GM21367 (cell line): ENCODE data around the gene SLC8A1.

ENCODE experiments used
- ATAC-seq: cut with Tn5 transposase; IDR thresholded peaks from one replicate; pipeline ENCODE4 v1.9.1; 2021; ENCODE audit not compliant: unreplicated experiment

SLC8A1 gene

DNA sequence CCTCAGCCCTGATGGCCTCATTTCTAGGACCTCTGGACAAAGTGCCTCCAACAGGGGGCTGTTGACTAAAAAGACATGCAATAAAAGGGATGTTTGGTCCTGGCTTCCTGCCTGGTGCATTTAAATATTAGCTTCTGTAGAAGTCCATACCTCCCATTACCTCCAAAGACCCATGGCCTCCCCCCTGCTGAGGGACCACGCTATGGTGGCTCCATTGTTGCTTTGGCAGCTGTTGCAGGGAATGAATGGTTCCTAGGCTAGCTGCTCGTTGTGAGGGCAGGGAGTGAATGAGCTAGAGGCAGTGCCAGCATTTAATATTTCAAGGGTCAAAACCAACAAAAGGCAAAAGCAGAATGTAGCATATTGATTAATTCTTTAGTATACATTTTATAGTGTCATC, 285.9 kb downstream of the SLC8A1 start:
- ATAC-seq = no peak

GRCh38 chr2:40165509-40165844, 286.4 kb downstream of the SLC8A1 start:
- no peak for ATAC-seq

DNA sequence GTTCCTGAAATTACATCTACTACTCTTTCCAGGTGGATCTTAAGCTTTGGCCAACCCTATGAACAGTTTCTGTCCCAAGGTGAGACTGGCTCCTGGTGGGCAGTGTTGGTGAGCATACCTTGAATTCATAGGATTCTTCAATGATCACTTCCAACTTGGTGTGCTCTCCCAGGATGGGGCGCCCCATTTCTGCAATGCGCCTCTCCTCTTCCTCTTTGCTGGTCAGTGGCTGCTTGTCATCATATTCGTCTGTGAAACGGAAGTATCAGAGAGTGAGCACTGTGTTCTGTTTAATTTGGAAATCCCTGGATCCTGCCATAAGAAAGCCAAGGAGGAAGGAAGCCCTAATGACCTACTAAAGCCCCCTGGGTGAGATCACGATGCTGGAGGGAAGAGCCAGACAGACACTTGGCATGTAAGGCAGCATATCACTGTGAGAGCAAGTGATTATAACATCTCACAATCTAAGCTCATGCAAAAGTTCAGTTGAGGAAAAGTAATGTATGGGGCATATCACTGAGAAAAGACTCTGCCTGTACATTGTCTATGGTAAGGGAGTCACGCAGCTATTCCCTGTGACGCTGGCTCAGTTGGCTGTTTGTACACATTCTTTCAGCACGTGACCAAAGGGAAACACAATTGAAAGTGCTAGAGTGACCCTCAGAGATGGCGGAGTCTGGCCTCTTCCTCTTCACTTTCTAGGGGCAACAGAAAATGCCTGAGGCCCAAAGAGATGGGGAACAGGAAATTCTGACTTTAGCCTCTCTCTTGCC, 287.0 kb downstream of the SLC8A1 start:
- no peak for ATAC-seq

DNA sequence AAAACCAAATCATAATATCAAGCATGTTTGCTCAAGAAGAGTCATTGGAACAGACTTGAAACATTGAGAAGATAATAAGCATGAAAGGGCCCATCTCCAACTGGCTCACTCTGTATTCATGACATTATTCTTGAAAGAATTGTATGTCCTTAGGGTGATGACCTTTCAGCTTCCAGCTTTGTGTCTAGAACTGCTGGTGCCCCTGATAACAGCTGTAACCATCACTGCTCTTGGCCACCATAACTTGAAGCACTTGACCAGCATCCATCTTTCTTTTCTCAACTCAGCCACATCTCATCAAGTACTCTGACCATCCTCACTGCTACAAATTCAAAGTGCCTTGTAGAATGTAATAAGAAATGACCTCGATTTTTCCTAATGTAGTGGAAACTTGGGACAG, 289.9 kb downstream of the SLC8A1 start:
- no peak for ATAC-seq

DNA sequence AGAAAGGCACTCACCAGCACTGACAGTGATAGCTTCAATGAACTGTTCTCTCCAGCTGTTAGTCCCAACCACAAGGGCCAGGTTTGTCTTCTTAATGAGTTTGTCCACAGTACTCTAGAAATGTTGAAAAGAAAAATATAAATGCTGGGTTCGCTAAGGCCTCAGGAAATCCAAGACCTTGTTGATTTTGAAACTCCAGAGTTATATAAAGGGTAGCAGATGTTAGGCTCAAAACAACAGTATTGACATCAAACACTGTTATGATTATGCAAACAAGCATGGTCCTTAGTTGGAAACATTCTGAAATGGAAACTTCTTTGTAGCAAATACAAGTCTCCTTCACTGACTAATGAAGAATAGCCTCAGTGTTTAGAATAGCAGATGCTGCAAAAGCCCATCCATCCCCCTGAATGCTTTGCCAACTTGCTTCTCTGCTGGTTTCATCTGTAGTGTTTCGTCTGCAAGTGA, 291.1 kb downstream of the SLC8A1 start:
- no peak for ATAC-seq

- ATAC-seq = no peak
Observed at GRCh38 chr2:40159333-40159732, 292.6 kb downstream of the SLC8A1 start.

DNA sequence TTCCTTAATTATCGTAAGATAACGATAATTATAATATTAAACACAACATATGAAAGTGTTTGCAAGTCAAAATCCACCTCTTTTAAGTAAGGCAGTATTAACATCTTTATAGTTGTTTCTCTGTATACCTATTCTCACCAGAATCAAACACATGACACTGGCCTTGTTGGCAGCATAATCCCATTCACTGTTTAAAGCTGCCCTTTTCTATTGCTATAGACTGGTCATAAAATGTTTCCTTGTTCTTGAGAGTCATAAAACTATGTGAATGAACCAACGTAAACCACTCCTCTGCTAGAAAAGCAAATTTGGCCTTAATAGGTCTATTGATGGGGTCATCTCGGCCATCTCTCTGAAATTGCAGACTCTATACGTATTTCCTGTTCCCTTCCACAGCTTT, 293.1 kb downstream of the SLC8A1 start:
- no peak for ATAC-seq

- ATAC-seq = no peak
Observed at GRCh38 chr2:40155728-40156127, 296.2 kb downstream of the SLC8A1 start.

- ATAC-seq = no peak
Observed at GRCh38 chr2:40150266-40150665, 301.6 kb downstream of the SLC8A1 start.

DNA sequence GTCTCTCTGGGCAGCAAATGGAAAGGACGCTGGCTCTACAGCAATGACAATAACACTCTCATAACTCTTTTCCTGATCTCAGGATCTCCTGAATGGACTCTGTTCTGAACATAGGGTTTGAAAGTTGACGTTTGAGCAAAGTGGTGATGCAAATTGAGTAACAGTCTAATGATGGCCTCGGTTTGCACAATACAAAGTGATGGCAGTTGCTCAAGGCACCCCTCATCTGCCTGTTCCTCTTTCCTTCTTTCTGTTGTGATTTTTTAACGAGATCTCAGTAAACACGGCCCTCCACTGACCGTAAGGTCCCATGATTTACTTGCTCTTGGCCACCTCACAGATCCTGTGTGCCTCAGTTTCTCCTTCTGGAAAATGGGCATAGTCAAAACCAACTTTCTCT, 303.6 kb downstream of the SLC8A1 start:
- no peak for ATAC-seq

GRCh38 chr2:40147360-40147759, 304.5 kb downstream of the SLC8A1 start:
- ATAC-seq = no peak

- ATAC-seq = no peak
Observed at GRCh38 chr2:40144022-40144421, 307.9 kb downstream of the SLC8A1 start.

GRCh38 chr2:40138314-40138713, 313.6 kb downstream of the SLC8A1 start:
- ATAC-seq = no peak

- no peak for ATAC-seq
Observed at GRCh38 chr2:40131081-40131704, 320.7 kb downstream of the SLC8A1 start.

DNA sequence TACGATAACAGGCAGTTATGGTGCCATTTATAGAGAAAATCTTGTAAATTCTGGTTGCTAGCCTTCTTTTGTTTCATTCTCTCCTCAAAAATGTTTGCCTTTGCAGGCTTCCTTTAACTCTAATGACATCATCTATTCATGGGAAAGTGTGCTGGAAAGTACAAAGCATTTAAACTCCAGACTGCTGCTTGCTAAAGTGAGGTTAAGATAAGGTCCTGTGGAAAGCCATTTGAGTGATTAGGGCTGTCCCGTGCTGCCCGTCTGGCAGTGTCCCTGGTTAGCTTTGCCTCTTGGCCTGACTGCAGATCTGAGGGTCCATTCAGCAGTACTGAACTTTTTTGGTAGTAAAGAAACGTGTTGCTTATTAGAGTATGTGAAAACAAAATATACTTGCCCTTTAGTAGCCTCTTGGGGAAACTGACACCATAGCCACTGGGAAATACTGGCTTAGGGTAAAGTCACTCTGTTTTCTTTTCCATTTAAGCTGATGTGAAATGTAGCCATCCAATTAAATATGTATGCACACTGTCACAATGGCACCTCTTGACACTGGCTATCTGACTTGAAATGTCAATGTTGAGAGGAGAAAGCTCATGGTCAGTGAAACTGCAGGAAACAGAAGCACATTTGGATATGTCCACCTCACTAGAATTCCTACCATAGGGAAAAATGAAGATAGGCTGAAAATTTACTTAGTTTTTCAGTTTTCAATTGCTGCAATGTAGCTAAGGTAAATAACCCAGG, 321.5 kb downstream of the SLC8A1 start:
- no peak for ATAC-seq

DNA sequence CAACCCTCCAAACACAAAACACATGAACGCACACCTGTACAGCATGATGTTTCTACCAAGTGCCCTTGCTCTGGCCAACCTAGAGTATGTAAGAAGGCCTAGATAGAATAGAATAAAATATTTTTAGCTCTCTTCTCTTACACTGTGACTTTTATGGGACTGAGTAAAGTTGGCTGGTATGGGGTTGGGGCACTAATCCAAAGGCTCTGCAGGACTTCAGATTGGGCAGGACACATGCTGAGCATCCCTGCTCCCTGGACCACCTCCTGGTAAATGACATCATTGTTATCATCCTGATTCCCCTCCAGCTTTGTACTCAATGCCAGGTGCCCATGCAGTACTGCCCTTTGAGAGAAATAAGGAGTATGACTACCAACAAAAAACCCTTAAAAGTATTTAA, 322.2 kb downstream of the SLC8A1 start:
- no peak for ATAC-seq

- no peak for ATAC-seq
Observed at GRCh38 chr2:40128796-40129195, 323.1 kb downstream of the SLC8A1 start.

GRCh38 chr2:40127890-40128557, 323.9 kb downstream of the SLC8A1 start:
- no peak for ATAC-seq

DNA sequence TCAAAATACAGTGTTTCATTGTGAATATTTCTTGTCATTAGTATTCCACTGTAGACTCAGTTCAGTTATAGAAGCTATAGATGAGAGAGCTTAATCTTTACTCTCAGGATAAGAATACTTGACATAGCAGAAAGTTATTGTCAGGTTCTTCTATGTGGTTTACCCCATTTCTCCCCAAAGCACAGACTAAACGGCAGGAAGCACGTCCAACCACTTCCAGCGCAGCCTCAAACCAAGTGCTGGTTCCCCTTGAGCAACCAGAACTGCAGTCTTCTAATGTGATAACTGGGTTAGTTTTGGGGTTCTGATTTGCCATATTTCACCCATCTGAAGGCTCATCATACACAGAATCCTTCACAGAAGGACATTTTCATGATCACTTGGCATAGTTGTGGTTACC, 324.7 kb downstream of the SLC8A1 start:
- no peak for ATAC-seq

GRCh38 chr2:40126006-40126405, 325.9 kb downstream of the SLC8A1 start:
- no peak for ATAC-seq

- no peak for ATAC-seq
Observed at GRCh38 chr2:40123746-40124145, 328.1 kb downstream of the SLC8A1 start.

DNA sequence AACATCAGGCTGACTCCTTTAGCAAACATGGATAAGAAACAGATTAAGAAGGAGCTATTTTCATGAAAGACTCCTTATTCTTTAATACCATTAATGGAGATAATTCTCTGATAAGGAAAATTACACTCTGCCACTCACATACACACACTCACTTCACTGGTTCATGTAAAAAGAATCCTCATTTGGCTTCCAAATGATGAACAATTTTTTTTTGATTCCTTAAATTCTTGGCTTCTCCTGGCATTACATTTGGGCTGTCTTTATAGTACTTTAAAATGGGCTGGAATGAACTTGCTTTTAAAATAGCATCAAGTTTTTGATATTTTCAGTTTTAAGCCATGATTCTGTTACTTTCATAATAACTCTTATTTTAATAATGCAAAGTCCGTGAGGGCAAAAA, 328.6 kb downstream of the SLC8A1 start:
- no peak for ATAC-seq
